SK-N-MC (cell line): ENCODE measurements around the gene MYBBP1A.

Experiments used
- EZH2 ChIP-seq: fragments of 200-600 bp; sonication (generic); IDR thresholded peaks from one replicate; pipeline ENCODE4 v1.6.1; 2017; ENCODE audit warnings: antibody characterized with exemption
- POLR2AphosphoS5 ChIP-seq: IDR thresholded peaks from 2 replicates; pipeline ENCODE4 v1.6.1; 2012; ENCODE audit warnings: mild to moderate bottlenecking, low read depth, low read length, borderline replicate concordance

DNA sequence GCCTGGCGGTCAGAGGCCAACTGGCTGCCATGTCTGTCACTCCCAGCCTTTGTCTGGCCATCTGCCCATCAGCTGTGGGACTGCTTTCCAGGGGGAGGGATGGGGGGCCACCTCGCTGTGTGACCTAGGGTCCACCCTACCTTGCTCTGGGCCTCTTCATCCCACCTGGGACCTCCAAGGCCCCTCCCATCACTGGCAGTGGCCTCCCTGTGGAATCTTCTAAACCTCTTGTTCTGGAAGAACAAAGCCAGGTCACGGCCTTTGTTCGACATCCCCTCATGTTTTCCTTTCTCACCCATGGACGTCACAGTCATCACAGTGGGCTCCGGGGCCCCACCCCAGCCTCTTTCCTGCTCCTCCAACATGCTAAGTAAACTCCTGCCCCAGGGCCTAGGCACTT, 32.5 kb downstream of the MYBBP1A start:
- TF ChIP-seq POLR2AphosphoS5 (no peak), EZH2 (no peak)
